ENCODE results near the gene CLIP4.

DNA sequence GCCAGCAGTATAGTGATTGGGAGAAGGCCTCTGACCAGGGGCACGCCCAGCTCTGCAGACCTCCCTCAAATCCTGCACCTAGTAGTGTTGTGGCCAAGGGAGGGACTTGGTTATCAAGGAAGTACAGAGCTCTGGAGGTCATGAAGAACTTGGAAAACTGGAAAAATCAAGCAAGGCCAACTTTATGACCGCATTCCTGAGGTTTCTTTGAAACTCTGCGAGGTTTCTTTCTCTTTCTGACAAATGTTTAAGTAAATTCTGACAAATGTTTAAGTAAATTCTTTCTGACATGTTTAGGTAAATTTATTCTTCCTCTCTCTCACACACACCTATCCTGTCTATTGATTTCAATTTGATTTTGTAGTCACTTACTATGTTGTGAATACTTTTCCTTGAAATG, 31.0 kb downstream of the CLIP4 start:
- TF ChIP-seq POLR2A (IDR thresholded peaks at IDR 0.05; ENCODE audit: low read depth, low read length) (no peak), CEBPB (IDR thresholded peaks at IDR 0.05; ENCODE audit: low read depth, low read length) (no peak), RAD21 (IDR thresholded peaks at IDR 0.05; ENCODE audit: low read length) (no peak), CHD1 (IDR thresholded peaks at IDR 0.05; ENCODE audit: low read depth, low read length) (no peak), MXI1 (IDR thresholded peaks at IDR 0.05; ENCODE audit: borderline replicate concordance, low read depth, low read length) (no peak), BHLHE40 (IDR thresholded peaks at IDR 0.05; ENCODE audit: low read depth, low read length) (no peak), RFX5 (IDR thresholded peaks at IDR 0.05; ENCODE audit: low read depth, low read length) (no peak), FOS (IDR thresholded peaks at IDR 0.05; ENCODE audit: low read depth, low read length) (no peak), MAFK (IDR thresholded peaks at IDR 0.05; ENCODE audit: low read depth, low read length) (no peak), MAZ (IDR thresholded peaks at IDR 0.05; ENCODE audit: borderline replicate concordance, low read depth, low read length) (no peak), SMC3 (IDR thresholded peaks at IDR 0.05; ENCODE audit: low read depth, low read length) (no peak)
- TF ChIP-seq, protein P1, sequence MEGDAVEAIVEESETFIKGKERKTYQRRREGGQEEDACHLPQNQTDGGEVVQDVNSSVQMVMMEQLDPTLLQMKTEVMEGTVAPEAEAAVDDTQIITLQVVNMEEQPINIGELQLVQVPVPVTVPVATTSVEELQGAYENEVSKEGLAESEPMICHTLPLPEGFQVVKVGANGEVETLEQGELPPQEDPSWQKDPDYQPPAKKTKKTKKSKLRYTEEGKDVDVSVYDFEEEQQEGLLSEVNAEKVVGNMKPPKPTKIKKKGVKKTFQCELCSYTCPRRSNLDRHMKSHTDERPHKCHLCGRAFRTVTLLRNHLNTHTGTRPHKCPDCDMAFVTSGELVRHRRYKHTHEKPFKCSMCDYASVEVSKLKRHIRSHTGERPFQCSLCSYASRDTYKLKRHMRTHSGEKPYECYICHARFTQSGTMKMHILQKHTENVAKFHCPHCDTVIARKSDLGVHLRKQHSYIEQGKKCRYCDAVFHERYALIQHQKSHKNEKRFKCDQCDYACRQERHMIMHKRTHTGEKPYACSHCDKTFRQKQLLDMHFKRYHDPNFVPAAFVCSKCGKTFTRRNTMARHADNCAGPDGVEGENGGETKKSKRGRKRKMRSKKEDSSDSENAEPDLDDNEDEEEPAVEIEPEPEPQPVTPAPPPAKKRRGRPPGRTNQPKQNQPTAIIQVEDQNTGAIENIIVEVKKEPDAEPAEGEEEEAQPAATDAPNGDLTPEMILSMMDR (conservative IDR thresholded peaks at IDR 0.05; ENCODE audit: low read depth, low read length), result no peak
- TF ChIP-seq, protein P2, sequence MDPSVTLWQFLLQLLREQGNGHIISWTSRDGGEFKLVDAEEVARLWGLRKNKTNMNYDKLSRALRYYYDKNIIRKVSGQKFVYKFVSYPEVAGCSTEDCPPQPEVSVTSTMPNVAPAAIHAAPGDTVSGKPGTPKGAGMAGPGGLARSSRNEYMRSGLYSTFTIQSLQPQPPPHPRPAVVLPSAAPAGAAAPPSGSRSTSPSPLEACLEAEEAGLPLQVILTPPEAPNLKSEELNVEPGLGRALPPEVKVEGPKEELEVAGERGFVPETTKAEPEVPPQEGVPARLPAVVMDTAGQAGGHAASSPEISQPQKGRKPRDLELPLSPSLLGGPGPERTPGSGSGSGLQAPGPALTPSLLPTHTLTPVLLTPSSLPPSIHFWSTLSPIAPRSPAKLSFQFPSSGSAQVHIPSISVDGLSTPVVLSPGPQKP (IDR thresholded peaks at IDR 0.05; ENCODE audit: borderline replicate concordance, low read depth, low read length), result no peak
- TF ChIP-seq, protein P3, sequence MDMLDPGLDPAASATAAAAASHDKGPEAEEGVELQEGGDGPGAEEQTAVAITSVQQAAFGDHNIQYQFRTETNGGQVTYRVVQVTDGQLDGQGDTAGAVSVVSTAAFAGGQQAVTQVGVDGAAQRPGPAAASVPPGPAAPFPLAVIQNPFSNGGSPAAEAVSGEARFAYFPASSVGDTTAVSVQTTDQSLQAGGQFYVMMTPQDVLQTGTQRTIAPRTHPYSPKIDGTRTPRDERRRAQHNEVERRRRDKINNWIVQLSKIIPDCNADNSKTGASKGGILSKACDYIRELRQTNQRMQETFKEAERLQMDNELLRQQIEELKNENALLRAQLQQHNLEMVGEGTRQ (IDR thresholded peaks at IDR 0.05; ENCODE audit: low read depth, low read length), result no peak
